Measurements from ENCODE around the gene NQO1. TPM values are rescaled to one million over a fixed set of nuclear protein-coding genes. Genes with fewer than 3 reads are reported as not detected.

NQO1 gene
- polyA plus RNA-seq, 1 of the 3 experiments (the other 2 are of a cell fraction): 152 TPM

DNA sequence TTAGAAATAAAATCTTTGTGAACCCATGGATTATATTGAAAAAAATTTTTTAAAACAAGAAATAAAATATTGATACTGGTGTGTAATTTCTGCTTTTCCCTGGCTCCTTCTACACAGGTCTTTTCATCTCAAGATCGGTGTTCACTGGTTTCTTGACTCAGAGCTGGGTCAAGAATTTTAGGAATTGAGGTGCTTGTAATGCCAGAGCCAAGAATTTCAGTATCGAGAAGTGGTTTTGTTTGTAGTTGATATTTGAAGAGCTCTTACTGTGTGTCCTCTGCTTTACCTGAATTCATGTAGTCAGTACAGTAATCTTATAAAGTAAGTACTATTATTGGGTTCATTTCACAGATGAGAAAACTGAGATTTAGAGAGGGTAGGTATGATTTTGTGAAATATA lies 43.0 kb upstream of the NQO1 start:
- Histone ChIP-seq H4K20me1 (ENCODE audit: insufficient read depth) (no peaks in the 10 kb centered on the region), H3K4me2 (no peak overlapping the region), H3K4me3 (ENCODE audit: low read depth in 2 of 2, low read length in 1 of 2) (no peak overlapping the region), H2AFZ (ENCODE audit: low read depth) (no peak overlapping the region), H3K27me3 (ENCODE audit: insufficient read depth) (no peaks in the 10 kb centered on the region), H3K9me3 (no peaks in the 10 kb centered on the region), H3K4me1 (ENCODE audit: control insufficient read depth in 1 of 2, insufficient read depth in 2 of 2, low read depth in 1 of 2, low read length in 1 of 2) (no peaks in the 10 kb centered on the region), H3F3A (replicated peaks; ENCODE audit: insufficient read depth) (no peaks in the 10 kb centered on the region), H3K27ac (ENCODE audit: low read depth in 2 of 2, low read length in 1 of 2) (no peak overlapping the region), H3K9me2 (no peaks in the 10 kb centered on the region), H3K36me3 (replicated peaks in 1 of 2; ENCODE audit: control insufficient read depth in 1 of 2, insufficient read depth in 2 of 2, low read length in 1 of 2) (no peaks in the 10 kb centered on the region), H3K9ac (no peak overlapping the region), H3K79me2 (ENCODE audit: insufficient read depth) (peaks cover 82% of the 10 kb centered on the region)
- ChIA-PET CTCF (interaction anchor here (0.6 to 1.6 kb wide), 2 partner anchors 16 to 161 kb away, joined by 3 to 8 read pairs; no protein-coding TSS in a partner anchor), POLR2A (no interaction called here)
- no peak for DNase-seq
- TF ChIP-seq, protein P1, sequence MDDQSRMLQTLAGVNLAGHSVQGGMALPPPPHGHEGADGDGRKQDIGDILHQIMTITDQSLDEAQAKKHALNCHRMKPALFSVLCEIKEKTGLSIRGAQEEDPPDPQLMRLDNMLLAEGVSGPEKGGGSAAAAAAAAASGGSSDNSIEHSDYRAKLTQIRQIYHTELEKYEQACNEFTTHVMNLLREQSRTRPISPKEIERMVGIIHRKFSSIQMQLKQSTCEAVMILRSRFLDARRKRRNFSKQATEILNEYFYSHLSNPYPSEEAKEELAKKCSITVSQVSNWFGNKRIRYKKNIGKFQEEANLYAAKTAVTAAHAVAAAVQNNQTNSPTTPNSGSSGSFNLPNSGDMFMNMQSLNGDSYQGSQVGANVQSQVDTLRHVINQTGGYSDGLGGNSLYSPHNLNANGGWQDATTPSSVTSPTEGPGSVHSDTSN (IDR thresholded peaks at IDR 0.05): no peak
- TF ChIP-seq, protein P2, sequence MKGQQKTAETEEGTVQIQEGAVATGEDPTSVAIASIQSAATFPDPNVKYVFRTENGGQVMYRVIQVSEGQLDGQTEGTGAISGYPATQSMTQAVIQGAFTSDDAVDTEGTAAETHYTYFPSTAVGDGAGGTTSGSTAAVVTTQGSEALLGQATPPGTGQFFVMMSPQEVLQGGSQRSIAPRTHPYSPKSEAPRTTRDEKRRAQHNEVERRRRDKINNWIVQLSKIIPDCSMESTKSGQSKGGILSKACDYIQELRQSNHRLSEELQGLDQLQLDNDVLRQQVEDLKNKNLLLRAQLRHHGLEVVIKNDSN (IDR thresholded peaks at IDR 0.05; ENCODE audit: borderline replicate concordance, low read depth): no peak
- no peak for TF ChIP-seq EP300 (IDR thresholded peaks at IDR 0.05; ENCODE audit: borderline replicate concordance in 1 of 2, low read depth in 1 of 2, low read length in 1 of 2)
- TF ChIP-seq GATA2 (CRISPR knock-in tag; IDR thresholded peaks at IDR 0.05): no peak
- no peak for TF ChIP-seq NRF1 (IDR thresholded peaks at IDR 0.05; ENCODE audit: low read depth, low read length)
- TF ChIP-seq SIN3A (IDR thresholded peaks at IDR 0.05; ENCODE audit: borderline replicate concordance, low read depth, low read length): no peak
- TF ChIP-seq RFX5 (IDR thresholded peaks at IDR 0.05; ENCODE audit: low read length): no peak
- TF ChIP-seq, protein P3, sequence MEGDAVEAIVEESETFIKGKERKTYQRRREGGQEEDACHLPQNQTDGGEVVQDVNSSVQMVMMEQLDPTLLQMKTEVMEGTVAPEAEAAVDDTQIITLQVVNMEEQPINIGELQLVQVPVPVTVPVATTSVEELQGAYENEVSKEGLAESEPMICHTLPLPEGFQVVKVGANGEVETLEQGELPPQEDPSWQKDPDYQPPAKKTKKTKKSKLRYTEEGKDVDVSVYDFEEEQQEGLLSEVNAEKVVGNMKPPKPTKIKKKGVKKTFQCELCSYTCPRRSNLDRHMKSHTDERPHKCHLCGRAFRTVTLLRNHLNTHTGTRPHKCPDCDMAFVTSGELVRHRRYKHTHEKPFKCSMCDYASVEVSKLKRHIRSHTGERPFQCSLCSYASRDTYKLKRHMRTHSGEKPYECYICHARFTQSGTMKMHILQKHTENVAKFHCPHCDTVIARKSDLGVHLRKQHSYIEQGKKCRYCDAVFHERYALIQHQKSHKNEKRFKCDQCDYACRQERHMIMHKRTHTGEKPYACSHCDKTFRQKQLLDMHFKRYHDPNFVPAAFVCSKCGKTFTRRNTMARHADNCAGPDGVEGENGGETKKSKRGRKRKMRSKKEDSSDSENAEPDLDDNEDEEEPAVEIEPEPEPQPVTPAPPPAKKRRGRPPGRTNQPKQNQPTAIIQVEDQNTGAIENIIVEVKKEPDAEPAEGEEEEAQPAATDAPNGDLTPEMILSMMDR (IDR thresholded peaks at IDR 0.05): no peak
- no peak for TF ChIP-seq FOXJ3 (CRISPR knock-in tag; IDR thresholded peaks at IDR 0.05)
- WGBS (ENCODE audit: low lambda C conversion rate): 43% methylated on average over 2 of the region's 2 CpGs

DNA sequence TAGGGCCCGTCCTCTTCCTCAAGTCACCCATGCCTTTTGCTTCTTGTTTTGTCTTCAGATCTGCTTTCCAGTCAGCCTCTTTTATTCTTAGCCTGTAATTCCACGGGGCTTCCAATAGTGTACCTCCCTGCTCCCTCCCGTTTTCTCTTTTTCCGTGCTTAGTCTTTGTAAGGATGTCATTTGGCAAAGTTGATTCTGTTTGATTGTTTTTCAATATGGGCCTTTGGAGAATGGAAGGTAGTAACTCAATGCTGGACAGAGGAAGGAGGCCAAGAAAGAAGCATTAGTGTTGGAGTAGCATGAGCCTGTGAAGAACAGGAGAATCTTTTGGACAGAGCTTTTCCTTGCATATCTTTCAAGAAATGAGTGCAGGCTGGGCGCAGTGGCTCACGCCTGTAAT lies 42.3 kb upstream of the NQO1 start:
- H3K36me3 ChIP-seq (replicated peaks in 1 of 2; ENCODE audit: control insufficient read depth in 1 of 2, insufficient read depth in 2 of 2, low read length in 1 of 2): no peaks in the 10 kb centered on the region
- DNase-seq: no peak
- no peaks in the 10 kb centered on the region for H3K4me1 ChIP-seq (ENCODE audit: control insufficient read depth in 1 of 2, insufficient read depth in 2 of 2, low read depth in 1 of 2, low read length in 1 of 2)
- H3K9ac ChIP-seq: no peak overlapping the region
- H3F3A ChIP-seq (replicated peaks; ENCODE audit: insufficient read depth): peaks cover 2% of the 10 kb centered on the region
- H3K79me2 ChIP-seq (ENCODE audit: insufficient read depth): peaks cover 82% of the 10 kb centered on the region
- TF ChIP-seq, protein P4, sequence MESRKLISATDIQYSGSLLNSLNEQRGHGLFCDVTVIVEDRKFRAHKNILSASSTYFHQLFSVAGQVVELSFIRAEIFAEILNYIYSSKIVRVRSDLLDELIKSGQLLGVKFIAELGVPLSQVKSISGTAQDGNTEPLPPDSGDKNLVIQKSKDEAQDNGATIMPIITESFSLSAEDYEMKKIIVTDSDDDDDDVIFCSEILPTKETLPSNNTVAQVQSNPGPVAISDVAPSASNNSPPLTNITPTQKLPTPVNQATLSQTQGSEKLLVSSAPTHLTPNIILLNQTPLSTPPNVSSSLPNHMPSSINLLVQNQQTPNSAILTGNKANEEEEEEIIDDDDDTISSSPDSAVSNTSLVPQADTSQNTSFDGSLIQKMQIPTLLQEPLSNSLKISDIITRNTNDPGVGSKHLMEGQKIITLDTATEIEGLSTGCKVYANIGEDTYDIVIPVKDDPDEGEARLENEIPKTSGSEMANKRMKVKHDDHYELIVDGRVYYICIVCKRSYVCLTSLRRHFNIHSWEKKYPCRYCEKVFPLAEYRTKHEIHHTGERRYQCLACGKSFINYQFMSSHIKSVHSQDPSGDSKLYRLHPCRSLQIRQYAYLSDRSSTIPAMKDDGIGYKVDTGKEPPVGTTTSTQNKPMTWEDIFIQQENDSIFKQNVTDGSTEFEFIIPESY (IDR thresholded peaks at IDR 0.05; ENCODE audit: borderline replicate concordance, low read depth): no peak
- TF ChIP-seq GATA2 (CRISPR knock-in tag; IDR thresholded peaks at IDR 0.05) (no peak), SIN3A (IDR thresholded peaks at IDR 0.05; ENCODE audit: borderline replicate concordance, low read depth, low read length) (no peak), ELF1 (IDR thresholded peaks at IDR 0.05) (no peak), FOXJ3 (CRISPR knock-in tag; IDR thresholded peaks at IDR 0.05) (no peak), SMC3 (IDR thresholded peaks at IDR 0.05; ENCODE audit: low read depth, low read length) (no peak), GABPA (IDR thresholded peaks at IDR 0.05; ENCODE audit: low read depth) (no peak)
- TF ChIP-seq, protein P5, sequence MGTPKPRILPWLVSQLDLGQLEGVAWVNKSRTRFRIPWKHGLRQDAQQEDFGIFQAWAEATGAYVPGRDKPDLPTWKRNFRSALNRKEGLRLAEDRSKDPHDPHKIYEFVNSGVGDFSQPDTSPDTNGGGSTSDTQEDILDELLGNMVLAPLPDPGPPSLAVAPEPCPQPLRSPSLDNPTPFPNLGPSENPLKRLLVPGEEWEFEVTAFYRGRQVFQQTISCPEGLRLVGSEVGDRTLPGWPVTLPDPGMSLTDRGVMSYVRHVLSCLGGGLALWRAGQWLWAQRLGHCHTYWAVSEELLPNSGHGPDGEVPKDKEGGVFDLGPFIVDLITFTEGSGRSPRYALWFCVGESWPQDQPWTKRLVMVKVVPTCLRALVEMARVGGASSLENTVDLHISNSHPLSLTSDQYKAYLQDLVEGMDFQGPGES (IDR thresholded peaks at IDR 0.05; ENCODE audit: low read depth, low read length): no peak
- 97% methylated on average over 6 of the region's 6 CpGs for WGBS (ENCODE audit: low lambda C conversion rate)
- H3K27ac ChIP-seq (ENCODE audit: low read depth in 2 of 2, low read length in 1 of 2): no peak overlapping the region
- H4K20me1 ChIP-seq (ENCODE audit: insufficient read depth): no peaks in the 10 kb centered on the region
- H3K4me2 ChIP-seq: no peak overlapping the region
- no peaks in the 10 kb centered on the region for H3K27me3 ChIP-seq (ENCODE audit: insufficient read depth)
- no peaks in the 10 kb centered on the region for H3K9me2 ChIP-seq
- H3K4me3 ChIP-seq (ENCODE audit: low read depth in 2 of 2, low read length in 1 of 2): no peak overlapping the region
- H2AFZ ChIP-seq (ENCODE audit: low read depth): no peak overlapping the region
- ChIA-PET POLR2A (no interaction called here), CTCF (interaction anchor here (1.6 kb wide), 1 partner anchor 162 kb away, joined by 8 read pairs; no protein-coding TSS in a partner anchor)
- no peaks in the 10 kb centered on the region for H3K9me3 ChIP-seq
